NCI-H2081 treated with DMSO at 0.1 percent for 48 hours (cell line): Measurements from ENCODE around the gene BARD1.
"Not testable (repeated sequence)": the region's sequence is repeated elsewhere in the genome, so short reads cannot be mapped to it uniquely, and the experiment has no call there.

Experiments
- DNase-seq: peaks from one replicate; lab custom pipeline; 2025; lab: John Stamatoyannopoulos, UW

BARD1 gene

GRCh38 chr2:214765180-214765579 is 44.3 kb downstream of the BARD1 start:
- no peak for DNase-seq

GRCh38 chr2:214753455-214753854 is 56.0 kb downstream of the BARD1 start:
- DNase-seq: no peak

GRCh38 chr2:214750529-214750928 is 59.0 kb downstream of the BARD1 start:
- DNase-seq: no peak

GRCh38 chr2:214747992-214748391 is 61.5 kb downstream of the BARD1 start:
- DNase-seq: no peak

- DNase-seq: no peak
Measured at GRCh38 chr2:214742119-214742518, 67.4 kb downstream of the BARD1 start.

GRCh38 chr2:214740867-214741395 is 68.6 kb downstream of the BARD1 start:
- DNase-seq: no peak

- no peak for DNase-seq
Measured at GRCh38 chr2:214737188-214737587, 72.3 kb downstream of the BARD1 start.

- DNase-seq: no peak
Measured at GRCh38 chr2:214730800-214731407, 78.6 kb downstream of the BARD1 start.

GRCh38 chr2:214730248-214730647 is 79.2 kb downstream of the BARD1 start:
- no peak for DNase-seq

- DNase-seq: no peak
Measured at GRCh38 chr2:214724741-214725140, 84.7 kb downstream of the BARD1 start.

- not testable (repeated sequence) for DNase-seq
Measured at GRCh38 chr2:214717837-214718236, 91.6 kb downstream of the BARD1 start.

GRCh38 chr2:214716811-214717560 is 92.5 kb downstream of the BARD1 start:
- DNase-seq: no peak

- DNase-seq: no peak
Measured at GRCh38 chr2:214715025-214715424, 94.5 kb downstream of the BARD1 start.

GRCh38 chr2:214713080-214713830 is 96.2 kb downstream of the BARD1 start:
- no peak for DNase-seq

GRCh38 chr2:214710729-214711128 is 98.8 kb downstream of the BARD1 start:
- DNase-seq: no peak

GRCh38 chr2:214706986-214707385 is 102.5 kb downstream of the BARD1 start:
- DNase-seq: no peak

- no peak for DNase-seq
Measured at GRCh38 chr2:214699236-214699635, 110.2 kb downstream of the BARD1 start.

GRCh38 chr2:214696681-214697080 is 112.8 kb downstream of the BARD1 start:
- no peak for DNase-seq

- no peak for DNase-seq
Measured at GRCh38 chr2:214695789-214696188, 113.7 kb downstream of the BARD1 start.

- DNase-seq: not testable (repeated sequence)
Measured at GRCh38 chr2:214683557-214683956, 125.9 kb downstream of the BARD1 start.

GRCh38 chr2:214679736-214680135 is 129.7 kb downstream of the BARD1 start:
- DNase-seq: no peak

- no peak for DNase-seq
Measured at GRCh38 chr2:214676421-214677089, 132.9 kb downstream of the BARD1 start.
